Stromal cell of bone marrow (primary cell): Measurements from ENCODE around the gene ARHGAP15.

Source experiments
- DNase-seq: peaks from one replicate; pipeline ENCODE4 v3.0.0-alpha.2; 2012; ENCODE audit warnings: low read depth

Gene ARHGAP15

DNA sequence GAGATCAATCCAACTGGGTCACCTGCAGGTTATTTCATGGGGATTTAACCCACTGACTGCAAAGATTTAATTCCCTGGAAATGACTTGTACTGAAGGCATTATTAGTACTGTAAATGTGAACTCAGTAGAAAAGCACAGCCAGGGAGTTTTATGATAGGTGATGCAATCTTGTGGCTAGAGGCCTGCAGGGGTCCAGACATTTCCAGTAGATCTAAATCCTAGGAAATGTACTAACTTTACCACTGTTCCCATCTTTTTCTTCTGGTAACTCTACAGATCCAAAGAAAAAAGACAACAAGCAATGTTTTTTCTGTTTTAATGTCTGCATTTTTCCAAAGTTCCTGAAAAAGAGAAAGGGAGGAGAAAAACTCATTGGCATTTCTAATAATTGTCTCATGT is 500.1 kb downstream of the ARHGAP15 start:
- DNase-seq, result peak; percentile 47

DNA sequence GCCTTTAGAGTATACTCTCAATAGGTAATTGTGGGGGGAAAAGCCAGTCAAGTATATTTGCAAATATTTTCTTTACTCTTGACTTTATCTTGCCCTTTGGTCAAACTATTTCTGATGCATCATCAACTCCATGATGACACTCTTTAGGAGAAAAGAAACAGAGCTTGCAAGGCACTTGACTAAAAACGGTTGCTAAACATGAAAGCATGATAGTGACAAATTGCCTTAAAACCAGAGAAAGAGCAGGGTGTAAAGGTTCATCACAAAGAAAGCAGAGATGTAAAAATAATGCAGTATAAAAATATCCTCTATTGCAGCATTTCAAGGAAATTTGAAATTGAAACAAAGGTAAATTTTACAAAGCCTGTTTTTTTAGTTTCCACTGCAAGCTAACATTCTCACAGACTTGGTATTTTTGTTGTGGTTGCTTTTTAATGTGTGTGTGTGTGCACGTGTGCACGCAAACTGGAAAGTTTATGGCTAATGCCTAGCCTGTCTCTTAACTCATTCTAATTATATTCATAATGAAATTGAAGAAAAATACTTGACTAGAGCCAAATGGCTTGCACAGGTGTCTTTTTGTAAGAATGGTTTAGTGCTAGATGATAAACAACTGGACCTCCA is 503.6 kb downstream of the ARHGAP15 start:
- no peak for DNase-seq

DNA sequence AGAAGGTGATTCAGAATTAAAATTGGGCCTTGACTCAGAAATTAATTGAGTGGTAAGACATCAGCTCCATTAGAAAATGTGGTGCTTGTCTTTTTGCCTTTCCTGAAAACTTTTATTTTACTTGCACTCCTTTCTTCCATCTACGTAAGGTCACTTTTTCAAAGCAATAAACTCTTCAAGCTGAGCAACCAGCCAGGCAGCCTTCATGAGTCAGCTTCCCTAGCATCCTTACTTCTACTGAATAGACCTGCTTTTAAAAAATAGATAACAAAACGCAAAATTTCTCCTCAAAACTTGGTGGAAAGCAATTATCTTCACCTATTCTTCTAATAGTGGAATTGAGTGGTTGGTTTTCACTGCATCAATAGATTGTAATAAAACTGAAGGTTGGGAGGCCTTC is 504.2 kb downstream of the ARHGAP15 start:
- DNase-seq, result no peak

- no peak for DNase-seq
These were observed 506.1 kb downstream of the ARHGAP15 start for GRCh38 chr2:143635302-143635701.

DNA sequence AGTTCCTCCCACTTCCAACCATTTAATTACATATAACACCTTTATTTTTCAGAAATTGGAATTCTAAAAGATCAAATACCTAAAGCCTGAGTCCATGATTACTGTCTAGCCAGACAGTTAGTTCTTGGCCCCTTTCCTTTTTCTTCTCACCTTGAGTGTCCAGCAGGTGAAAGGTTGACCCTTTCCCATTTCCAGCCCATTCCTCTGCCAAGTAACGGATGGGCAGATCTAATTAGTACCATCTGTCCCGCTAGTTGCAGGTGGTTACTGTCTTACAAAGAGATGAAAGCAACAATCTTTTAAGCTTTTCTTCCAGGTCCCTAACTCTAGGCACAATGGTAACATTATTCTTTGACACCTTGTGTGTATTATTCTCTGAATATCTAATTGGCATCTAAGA is 506.7 kb downstream of the ARHGAP15 start:
- no peak for DNase-seq

DNA sequence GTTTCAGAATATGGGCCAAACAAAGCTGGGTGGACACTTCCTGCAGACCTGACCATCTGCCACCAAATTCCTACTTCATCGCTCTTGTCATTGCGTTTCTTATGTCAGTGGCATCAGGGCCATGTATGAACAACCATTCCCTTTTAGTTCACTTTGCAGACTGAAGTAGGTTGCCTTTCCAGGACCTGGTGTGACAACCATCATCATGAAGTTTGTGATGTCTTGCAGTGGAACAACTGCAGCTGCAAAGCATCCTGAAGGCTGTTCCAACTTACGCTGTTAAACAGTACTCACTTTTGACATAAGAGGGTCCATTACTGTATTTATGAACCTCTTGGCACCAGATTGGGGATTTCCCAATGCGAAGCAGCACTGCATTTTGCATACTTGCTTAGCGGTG is 511.6 kb downstream of the ARHGAP15 start:
- no peak for DNase-seq

- DNase-seq, result no peak
These were observed 516.9 kb downstream of the ARHGAP15 start for GRCh38 chr2:143645921-143646645.

DNA sequence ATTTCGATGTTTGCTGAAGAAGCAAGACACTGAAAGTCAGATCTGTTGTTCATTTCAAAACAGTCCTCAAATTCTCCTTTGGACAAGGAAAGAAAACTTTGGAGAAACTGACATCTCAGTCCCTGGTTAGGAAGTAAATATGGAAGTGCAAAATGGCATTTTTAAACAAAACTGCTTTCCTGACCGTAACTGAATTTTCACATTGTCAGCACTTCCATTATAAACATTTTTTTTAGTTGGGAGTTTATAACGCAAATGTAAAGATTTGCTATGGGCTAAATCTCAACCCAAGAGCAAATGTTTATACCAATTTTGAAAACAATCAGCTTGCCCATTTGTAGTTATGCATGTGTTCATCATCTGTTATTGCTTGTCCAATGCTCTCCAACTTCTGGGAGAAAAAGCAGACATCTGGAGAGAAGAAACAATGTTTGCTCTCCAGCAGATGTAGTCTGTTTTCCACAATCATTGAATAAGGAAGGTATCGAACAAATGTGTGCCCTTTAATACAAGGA is 520.1 kb downstream of the ARHGAP15 start:
- DNase-seq, result no peak

GRCh38 chr2:143652692-143653091 is 523.5 kb downstream of the ARHGAP15 start:
- DNase-seq, result no peak

- DNase-seq, result no peak
These were observed 539.0 kb downstream of the ARHGAP15 start for GRCh38 chr2:143668234-143668633.

DNA sequence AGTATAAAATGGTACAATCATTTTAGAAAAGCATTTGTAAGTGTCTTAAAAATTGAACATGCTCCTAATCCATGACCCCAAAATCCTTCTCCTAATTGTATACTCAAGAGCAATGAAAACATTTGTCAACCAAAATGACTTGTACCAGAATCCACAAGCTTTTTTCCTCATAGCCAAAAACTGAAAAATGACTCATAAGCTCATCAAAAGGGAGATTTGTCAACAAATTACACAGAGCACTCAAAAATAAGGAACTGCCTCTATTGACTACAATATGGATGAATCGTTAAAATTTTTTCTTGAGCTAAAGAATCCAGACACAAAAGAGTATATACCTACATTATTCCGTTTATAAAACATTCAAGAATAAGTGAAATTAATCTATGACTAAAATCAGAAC is 544.8 kb downstream of the ARHGAP15 start:
- no peak for DNase-seq

DNA sequence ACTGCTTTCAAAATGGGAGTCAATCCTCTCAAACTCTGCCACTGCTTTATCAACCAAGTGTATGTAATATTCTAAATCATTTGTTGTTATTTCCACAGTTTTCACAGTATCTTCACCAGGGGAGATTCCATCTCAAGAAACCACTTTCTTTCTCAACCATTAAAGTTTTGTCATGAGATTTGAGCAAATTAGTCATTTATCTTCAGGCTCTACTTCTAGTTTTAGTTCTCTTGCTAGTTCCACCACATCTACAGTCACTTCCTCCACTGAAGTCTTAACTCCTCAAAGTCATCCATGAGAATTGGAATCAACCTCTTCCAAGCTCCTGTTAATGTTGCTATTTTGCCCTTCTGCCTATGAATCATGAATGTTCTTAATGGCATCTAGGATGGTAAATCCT is 545.8 kb downstream of the ARHGAP15 start:
- DNase-seq, result no peak

DNA sequence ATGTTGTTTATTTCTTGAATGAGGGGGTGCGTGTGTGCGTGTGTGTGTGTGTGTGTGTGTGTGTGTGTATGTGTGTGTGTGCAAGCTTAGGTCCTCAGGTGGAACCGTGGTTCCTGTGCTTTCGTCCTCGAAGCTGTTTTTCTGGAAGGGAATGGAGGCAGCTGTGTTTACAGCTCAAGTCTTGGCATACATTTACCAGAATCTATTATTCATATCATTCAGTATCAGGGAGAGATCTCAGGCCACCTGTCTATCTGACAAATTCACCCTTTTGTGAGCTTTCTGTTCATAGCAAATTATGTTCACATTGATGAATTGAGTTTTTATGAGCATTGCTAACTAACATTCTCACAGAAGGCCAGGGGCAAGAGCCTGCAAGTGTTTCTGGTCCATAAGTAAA is 550.4 kb downstream of the ARHGAP15 start:
- DNase-seq, result no peak

GRCh38 chr2:143680885-143681405 is 551.7 kb downstream of the ARHGAP15 start:
- no peak for DNase-seq

GRCh38 chr2:143682436-143683055 is 553.3 kb downstream of the ARHGAP15 start:
- DNase-seq, result no peak

- DNase-seq, result no peak
These were observed 554.8 kb downstream of the ARHGAP15 start for GRCh38 chr2:143683977-143684376.

- DNase-seq, result no peak
These were observed 555.5 kb downstream of the ARHGAP15 start for GRCh38 chr2:143684551-143685320.

GRCh38 chr2:143685421-143686078 is 556.3 kb downstream of the ARHGAP15 start:
- no peak for DNase-seq

GRCh38 chr2:143686585-143687164 is 557.5 kb downstream of the ARHGAP15 start:
- DNase-seq, result peak; percentile 22

GRCh38 chr2:143688248-143688647 is 559.0 kb downstream of the ARHGAP15 start:
- DNase-seq, result no peak

- no peak for DNase-seq
These were observed 559.6 kb downstream of the ARHGAP15 start for GRCh38 chr2:143688815-143689214.
